WTC11 (cell line): ENCODE measurements around the gene GPATCH1. TPM values are rescaled to one million over a fixed set of nuclear protein-coding genes. Genes with fewer than 3 reads are reported as not detected.

ENCODE experiments used
- ATAC-seq: fragments of 200-7000 bp; cut with Tn5 transposase; 2 replicates; pipeline ENCODE4 v1.10.0; 2021; ENCODE audit warnings: mild to moderate bottlenecking, moderate library complexity
- CTCF ChIA-PET: fragments of 300-600 bp; sonication (Branson Sonifier 250); formaldehyde crosslinking; loops from one replicate; lab custom pipeline; 2021; ENCODE audit warnings: antibody characterized with exemption; lab: Charles Lee
- POLR2A ChIA-PET: fragments of 350-600 bp; sonication (Branson Sonifier 250); formaldehyde crosslinking; loops from one replicate; lab custom pipeline; 2021; ENCODE audit warnings: antibody characterized with exemption; lab: Charles Lee
- DNase-seq: peaks from one replicate; pipeline ENCODE4 v3.0.0; 2021; ENCODE audit warnings: low spot score
- H3K27ac Mint-ChIP-seq: 2 replicates; pipeline ENCODE4 v1.8.0; 2021; ENCODE audit warnings: mixed read lengths
- H3K27me3 Mint-ChIP-seq: 2 replicates; pipeline ENCODE4 v1.8.0; 2021; ENCODE audit warnings: low read depth, mild to moderate bottlenecking, moderate library complexity, mixed read lengths
- H3K36me3 Mint-ChIP-seq: 2 replicates; pipeline ENCODE4 v1.8.0; 2021; ENCODE audit warnings: mixed read lengths
- H3K4me1 Mint-ChIP-seq: 2 replicates; pipeline ENCODE4 v1.8.0; 2022; ENCODE audit warnings: mixed read lengths
- H3K4me3 Mint-ChIP-seq: 2 replicates; pipeline ENCODE4 v1.8.0; 2021; ENCODE audit warnings: mild to moderate bottlenecking, moderate library complexity, mixed read lengths
- H3K9me3 Mint-ChIP-seq: 2 replicates; pipeline ENCODE4 v1.8.0; 2021; ENCODE audit warnings: mixed read lengths
- ATF1 ChIP-seq: sonication (generic); formaldehyde crosslinking; IDR thresholded peaks from 2 replicates; pipeline ENCODE4 v1.8.1; 2023; ENCODE audit warnings: mild to moderate bottlenecking, moderate library complexity, missing genetic modification reagents
- EMX1 ChIP-seq: fragments of 250-450 bp; sonication (Bioruptor Pico); IDR thresholded peaks from 2 replicates; pipeline ENCODE4 v1.8.0; 2021; ENCODE audit warnings: mild to moderate bottlenecking
- IRF1 ChIP-seq: sonication (generic); formaldehyde crosslinking; IDR thresholded peaks from 2 replicates; pipeline ENCODE4 v1.8.0; 2023; ENCODE audit warnings: missing genetic modification reagents
- JUN ChIP-seq: sonication (generic); formaldehyde crosslinking; IDR thresholded peaks from 2 replicates; pipeline ENCODE4 v1.8.0; 2023; ENCODE audit warnings: mild to moderate bottlenecking, missing genetic modification reagents
- MXD4 ChIP-seq: fragments of 250-450 bp; sonication (Bioruptor Pico); IDR thresholded peaks from 2 replicates; pipeline ENCODE4 v1.8.0; 2021; ENCODE audit warnings: mild to moderate bottlenecking, moderate library complexity, borderline replicate concordance
- NR1H2 ChIP-seq: sonication (generic); formaldehyde crosslinking; IDR thresholded peaks from 2 replicates; pipeline ENCODE4 v1.9.0; 2021; ENCODE audit warnings: mild to moderate bottlenecking, moderate library complexity, missing genetic modification reagents
- SMAD4 ChIP-seq: sonication (generic); formaldehyde crosslinking; IDR thresholded peaks from 2 replicates; pipeline ENCODE4 v1.8.0; 2022; ENCODE audit warnings: mild to moderate bottlenecking, missing genetic modification reagents
- USF1 ChIP-seq: sonication (generic); formaldehyde crosslinking; IDR thresholded peaks from 2 replicates; pipeline ENCODE4 v1.8.0; 2022; ENCODE audit warnings: mild to moderate bottlenecking, missing genetic modification reagents
- USF2 ChIP-seq: sonication (generic); formaldehyde crosslinking; IDR thresholded peaks from 2 replicates; pipeline ENCODE4 v1.8.1; 2023; ENCODE audit warnings: mild to moderate bottlenecking, missing genetic modification reagents, moderate library complexity
- ZNF121 ChIP-seq: sonication (generic); formaldehyde crosslinking; IDR thresholded peaks from 2 replicates; pipeline ENCODE4 v1.8.0; 2023; ENCODE audit warnings: missing genetic modification reagents
- ZNF425 ChIP-seq: fragments of 250-450 bp; sonication (Bioruptor Pico); conservative IDR thresholded peaks from 2 replicates; pipeline ENCODE4 v1.9.0; 2021; ENCODE audit warnings: mild to moderate bottlenecking
- ZSCAN18 ChIP-seq: fragments of 250-450 bp; sonication (Bioruptor Pico); IDR thresholded peaks from 2 replicates; pipeline ENCODE4 v2.1.2; 2022; ENCODE audit warnings: mild to moderate bottlenecking, moderate library complexity
- total RNA-seq: library from RNA; stranded (reverse); gene quantifications from 3 replicates; pipeline ENCODE4 v1.2.3, GENCODE V29; 2021

GPATCH1 gene
- total RNA-seq, 1 experiment from 2014 or later = 10.7 TPM

- POLR2A ChIA-PET = no interaction called here
- Mint-ChIP-seq H3K36me3 (peaks cover 24% of the 10 kb centered on the region), H3K9me3 (no peaks in the 10 kb centered on the region), H3K27ac (no peak overlapping the region), H3K27me3 (no peaks in the 10 kb centered on the region; the same call in 1 of the 2 replicates), H3K4me3 (no peak overlapping the region), H3K4me1 (peaks cover 9% of the 10 kb centered on the region)
- CTCF ChIA-PET = interaction anchor here (1.5 kb wide), 1 partner anchor 56 kb away, joined by 5 read pairs; no protein-coding TSS in a partner anchor
- TF ChIP-seq JUN (CRISPR knock-in tag) = no peak
- TF ChIP-seq ATF1 (CRISPR knock-in tag) = no peak
- TF ChIP-seq SMAD4 (CRISPR knock-in tag) = no peak
- no peak for TF ChIP-seq MXD4 (CRISPR knock-in tag)
- ATAC-seq (no peak), DNase-seq (no peak)
Measured at GRCh38 chr19:33130433-33130832, 49.5 kb downstream of the GPATCH1 start.

- TF ChIP-seq IRF1 (CRISPR knock-in tag) (no peak), ZNF121 (CRISPR knock-in tag) (no peak), ZNF425 (CRISPR knock-in tag) (no peak), ZSCAN18 (CRISPR knock-in tag) (no peak)
- CTCF ChIA-PET = interaction anchor here (3.6 to 4.8 kb wide), 2 partner anchors 44 to 52 kb away, joined by 11 to 30 read pairs; no protein-coding TSS in a partner anchor
- POLR2A ChIA-PET = no interaction called here
- no peaks in the 10 kb centered on the region for H3K9me3 Mint-ChIP-seq
- ATAC-seq = no peak
- peak; percentile 24 for DNase-seq
- H3K36me3 Mint-ChIP-seq = peaks cover 17% of the 10 kb centered on the region
- peaks cover 9% of the 10 kb centered on the region for H3K4me1 Mint-ChIP-seq
- no peak within 1 kb of the TSS for H3K4me3 Mint-ChIP-seq
- H3K27me3 Mint-ChIP-seq = no peaks in the 10 kb centered on the region
- no peak within 1 kb of the TSS for H3K27ac Mint-ChIP-seq
Measured at GRCh38 chr19:33132021-33132420, 51.0 kb downstream of the GPATCH1 start, which contains the start of gene WDR88. WDR88 (plus strand) TSS chr19:33132114; CDS start chr19:33132170, 56 bp downstream.

GRCh38 chr19:33132425-33132824, 51.4 kb downstream of the GPATCH1 start:
- peaks cover 9% of the 10 kb centered on the region for H3K4me1 Mint-ChIP-seq
- H3K36me3 Mint-ChIP-seq = peaks cover 17% of the 10 kb centered on the region
- ATAC-seq (peak; percentile 67), DNase-seq (peak; percentile 53)
- POLR2A ChIA-PET = no interaction called here
- no peak overlapping the region for H3K4me3 Mint-ChIP-seq
- no peaks in the 10 kb centered on the region for H3K27me3 Mint-ChIP-seq
- TF ChIP-seq NR1H2 (CRISPR knock-in tag) (no peak), USF2 (CRISPR knock-in tag) (peak; percentile 79), USF1 (peak; percentile 80), EMX1 (CRISPR knock-in tag) (no peak)
- H3K9me3 Mint-ChIP-seq = no peaks in the 10 kb centered on the region
- no peak overlapping the region for H3K27ac Mint-ChIP-seq
- CTCF ChIA-PET = interaction anchor here (1.0 to 4.8 kb wide), 3 partner anchors 15 to 52 kb away, joined by 3 to 30 read pairs (median 11); no protein-coding TSS in a partner anchor
